ENCODE results near the gene NUMBL.

DNA sequence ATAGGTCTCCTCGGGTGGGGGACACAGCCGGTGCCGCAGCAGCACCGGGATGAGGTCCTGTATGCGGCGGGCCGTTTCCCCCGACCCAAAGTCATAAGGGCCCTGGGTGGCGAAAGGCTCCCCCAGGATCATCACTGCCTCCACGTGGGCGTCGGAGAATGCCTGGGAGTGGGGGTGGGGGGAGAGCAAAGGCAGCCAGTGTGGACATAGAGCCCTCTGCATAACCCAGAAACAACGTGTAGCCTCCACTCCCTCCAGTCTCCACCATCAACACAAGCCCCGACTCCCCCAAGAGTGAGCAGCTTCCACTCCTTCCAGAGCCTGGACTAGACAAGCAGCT, 1.7 kb upstream of the NUMBL start:
- TF ChIP-seq CTCF (IDR thresholded peaks at IDR 0.05; ENCODE audit: low read depth, low read length, missing input control) (no peak), RXRA (IDR thresholded peaks at IDR 0.05) (no peak), JUND (IDR thresholded peaks at IDR 0.05) (no peak)

All from liver (tissue), 3 donors.